ENCODE measurements around the gene RMND5A.
"Not testable (repeated sequence)": the region's sequence is repeated elsewhere in the genome, so short reads cannot be mapped to it uniquely, and the experiment has no call there.

Gene RMND5A, protein sequence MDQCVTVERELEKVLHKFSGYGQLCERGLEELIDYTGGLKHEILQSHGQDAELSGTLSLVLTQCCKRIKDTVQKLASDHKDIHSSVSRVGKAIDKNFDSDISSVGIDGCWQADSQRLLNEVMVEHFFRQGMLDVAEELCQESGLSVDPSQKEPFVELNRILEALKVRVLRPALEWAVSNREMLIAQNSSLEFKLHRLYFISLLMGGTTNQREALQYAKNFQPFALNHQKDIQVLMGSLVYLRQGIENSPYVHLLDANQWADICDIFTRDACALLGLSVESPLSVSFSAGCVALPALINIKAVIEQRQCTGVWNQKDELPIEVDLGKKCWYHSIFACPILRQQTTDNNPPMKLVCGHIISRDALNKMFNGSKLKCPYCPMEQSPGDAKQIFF

DNA sequence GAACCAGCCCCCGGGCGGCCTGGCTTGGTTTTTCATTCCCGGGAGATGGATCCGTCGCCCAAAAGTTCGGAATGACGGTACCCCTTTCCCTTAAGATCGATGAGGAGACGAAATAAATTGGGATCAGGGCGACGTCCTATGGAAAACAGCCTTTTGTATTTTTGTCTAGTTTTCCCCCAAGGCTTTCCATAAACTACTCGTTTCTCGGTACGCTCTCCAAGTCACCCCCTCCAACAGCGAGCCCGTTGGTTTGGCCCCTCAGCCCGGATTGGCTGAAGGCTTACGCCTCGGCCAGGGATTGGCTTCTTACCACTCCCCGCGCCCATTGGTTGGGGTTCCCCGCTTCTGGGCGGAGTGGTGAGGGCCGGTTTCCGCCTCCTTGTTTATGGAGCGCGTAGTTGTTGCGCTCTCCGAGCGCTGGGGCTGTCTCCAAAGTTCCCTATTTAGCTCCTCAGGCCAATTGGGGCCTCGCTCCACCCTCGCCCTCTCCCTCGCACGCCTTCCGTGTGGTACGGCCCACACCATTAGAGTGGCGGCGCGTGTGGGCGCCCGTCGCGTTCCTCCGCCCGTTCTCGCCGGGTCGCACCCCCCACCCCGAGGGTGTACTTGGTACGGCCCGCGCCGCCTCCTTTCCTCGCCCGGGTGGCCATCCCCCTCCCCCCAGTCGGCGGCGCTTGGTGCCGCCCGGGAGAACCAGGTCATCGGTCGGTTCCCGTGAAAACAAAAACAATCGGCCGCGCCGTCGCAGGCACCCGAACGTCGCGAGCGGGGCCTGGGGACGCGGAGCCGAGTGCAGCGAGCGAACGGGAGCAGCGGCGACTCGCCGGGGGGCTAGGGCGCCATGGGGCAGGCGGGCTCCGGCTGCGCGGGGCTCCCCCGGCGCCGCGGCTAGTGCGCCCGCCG lies at the start of gene RMND5A:
Gene RMND5A (plus strand): TSS at position 655 of the 903 bp plus-strand sequence. CDS start 377 bp downstream, outside the sequence.
- DNase-seq, result peak; percentile 91

DNA sequence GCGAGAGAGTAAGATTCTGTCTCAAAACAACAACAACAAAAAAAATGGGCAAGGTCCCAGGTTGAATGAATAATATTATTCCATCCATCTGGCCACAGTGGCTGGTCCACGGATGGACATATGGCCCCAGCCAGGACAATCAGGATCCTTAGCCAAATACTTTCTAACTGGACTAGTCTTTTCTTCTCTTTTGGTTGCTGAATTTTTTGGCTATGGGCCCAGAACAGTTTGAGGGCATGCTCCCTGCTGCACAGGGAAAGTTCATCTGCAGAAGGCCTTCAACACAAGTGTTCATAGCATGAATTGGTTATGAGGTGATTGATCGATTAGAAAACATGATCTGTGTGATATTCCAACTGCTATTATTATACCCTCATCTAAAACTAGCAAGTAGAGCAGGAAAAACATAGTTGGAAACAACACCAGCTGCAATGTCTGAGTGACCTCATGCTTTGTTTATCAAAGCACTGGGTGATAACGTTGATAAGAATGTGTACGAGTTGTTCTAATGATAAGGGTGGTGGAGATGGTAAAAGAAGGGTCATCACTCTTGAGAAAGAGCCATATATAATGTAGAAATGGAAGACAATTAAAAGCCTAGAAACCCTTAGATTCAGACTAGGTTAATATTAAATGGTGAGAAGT lies 48.6 kb upstream of the RMND5A start:
- DNase-seq, result no peak

DNA sequence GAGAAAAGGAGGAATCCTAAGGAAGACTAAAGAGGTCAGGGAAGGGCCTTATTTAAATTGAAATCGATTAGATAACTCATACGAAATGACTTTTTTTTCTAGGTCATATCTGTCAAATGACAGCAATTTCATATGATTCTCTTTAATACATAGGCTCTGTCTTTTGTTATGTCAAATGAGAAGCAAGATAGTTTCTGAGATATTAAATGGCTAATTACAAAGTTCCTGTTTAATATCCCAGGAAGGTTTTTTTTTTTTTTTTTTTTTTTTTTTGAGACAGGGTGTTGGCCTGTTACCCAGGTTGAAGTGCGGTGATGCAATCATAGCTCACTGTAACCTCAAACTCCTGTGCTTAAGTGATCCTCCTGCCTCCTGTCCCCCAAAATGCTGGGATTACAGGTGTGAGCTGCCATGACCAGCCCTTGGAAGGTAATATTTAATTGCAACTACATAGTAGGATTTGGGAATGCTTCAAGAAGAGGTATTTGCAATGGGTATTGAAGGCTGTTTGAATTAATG lies 48.0 kb upstream of the RMND5A start:
- DNase-seq, result no peak

DNA sequence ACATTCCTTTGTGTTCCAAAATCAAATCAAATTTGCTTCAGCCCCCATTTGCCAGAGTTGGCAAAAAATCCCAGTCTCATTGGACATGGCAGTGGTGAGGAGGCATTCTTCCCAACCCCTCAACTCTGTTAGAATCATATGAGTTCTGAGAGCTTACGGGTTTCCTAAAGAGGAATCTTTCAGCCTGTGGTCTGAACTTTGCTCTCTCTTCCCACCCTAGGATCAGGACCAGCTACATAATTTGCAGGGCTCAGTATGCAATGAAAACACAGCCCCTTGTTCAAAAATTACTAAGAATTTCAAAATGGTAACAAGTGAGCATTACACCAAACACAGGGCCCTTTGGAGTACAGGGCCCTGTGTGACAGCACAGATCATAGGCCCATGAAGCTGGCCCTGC lies 47.1 kb upstream of the RMND5A start:
- DNase-seq, result no peak

DNA sequence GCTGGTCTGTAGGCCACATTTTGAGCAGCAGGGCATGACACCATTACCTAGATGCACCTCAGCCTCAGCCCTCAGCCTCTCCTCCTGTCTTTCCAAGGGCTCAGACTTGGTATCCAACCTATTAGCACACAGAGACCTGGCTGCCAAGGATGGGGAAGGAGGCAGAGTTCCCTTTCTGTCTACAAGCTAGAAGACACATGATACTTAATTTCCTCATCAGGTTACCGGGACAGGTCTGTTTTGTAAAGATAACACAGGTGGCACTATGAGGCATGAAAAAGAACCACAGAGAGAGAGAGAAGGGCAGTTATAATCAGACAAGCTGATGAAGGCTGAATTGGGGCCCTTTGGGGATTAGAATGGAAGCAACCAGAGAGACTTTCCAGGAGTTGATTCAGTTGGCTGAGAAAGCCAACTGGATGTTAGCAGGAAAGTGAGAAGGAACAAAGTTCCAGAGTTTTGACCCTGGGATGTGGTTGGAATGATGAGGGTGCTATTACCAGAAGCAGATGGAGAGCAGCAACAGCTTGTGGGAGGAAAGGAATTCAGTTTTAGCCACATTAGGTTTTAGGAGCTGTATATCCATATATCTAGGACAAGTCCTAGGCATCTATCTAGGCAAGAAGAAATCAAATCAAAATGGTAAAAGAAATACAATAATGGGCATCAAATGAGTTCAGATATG lies 46.0 kb upstream of the RMND5A start:
- DNase-seq, result no peak

DNA sequence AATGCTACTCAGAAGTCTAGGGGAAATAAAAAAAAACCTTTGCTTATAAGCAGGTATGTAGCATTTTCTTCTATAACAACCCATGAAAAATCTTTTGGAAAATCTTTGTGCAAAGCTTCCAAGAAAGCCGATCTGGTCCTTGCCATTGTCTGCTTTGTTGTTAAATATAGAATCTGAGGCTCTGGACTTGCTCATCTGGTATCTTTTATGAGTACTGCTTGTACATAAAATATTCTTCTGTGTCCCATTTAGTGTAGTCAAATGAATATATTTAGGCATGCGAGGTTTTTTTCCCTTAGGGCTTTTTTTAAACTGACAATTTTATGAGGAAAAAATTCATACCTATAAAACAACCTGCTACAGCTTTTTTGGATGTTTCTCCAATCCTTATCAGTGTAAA lies 45.0 kb upstream of the RMND5A start:
- no peak for DNase-seq

DNA sequence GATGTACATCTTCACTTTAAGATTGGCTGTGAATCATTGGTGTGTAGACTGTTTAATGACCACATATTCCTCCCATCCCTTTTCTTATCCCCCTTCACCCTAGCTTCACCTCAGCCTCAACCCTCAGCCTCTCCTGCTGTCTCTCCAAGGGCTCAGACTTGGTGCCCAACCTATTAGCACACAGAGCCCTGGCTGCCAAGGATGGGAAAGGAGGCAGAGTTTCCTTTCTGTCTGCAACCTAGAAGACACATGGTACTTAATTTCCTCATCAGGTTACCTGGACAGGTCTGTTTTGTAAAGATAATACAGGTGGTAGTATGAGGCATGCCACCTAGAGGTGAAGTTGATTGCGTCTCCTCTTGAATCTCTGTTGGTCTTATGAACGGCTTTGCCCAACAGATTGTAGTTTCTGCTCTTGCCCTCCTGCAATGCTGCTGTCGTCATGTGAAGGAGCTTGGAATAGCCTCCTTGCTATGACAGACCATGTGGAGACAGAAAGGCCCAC lies 44.5 kb upstream of the RMND5A start:
- peak; percentile 19 for DNase-seq

DNA sequence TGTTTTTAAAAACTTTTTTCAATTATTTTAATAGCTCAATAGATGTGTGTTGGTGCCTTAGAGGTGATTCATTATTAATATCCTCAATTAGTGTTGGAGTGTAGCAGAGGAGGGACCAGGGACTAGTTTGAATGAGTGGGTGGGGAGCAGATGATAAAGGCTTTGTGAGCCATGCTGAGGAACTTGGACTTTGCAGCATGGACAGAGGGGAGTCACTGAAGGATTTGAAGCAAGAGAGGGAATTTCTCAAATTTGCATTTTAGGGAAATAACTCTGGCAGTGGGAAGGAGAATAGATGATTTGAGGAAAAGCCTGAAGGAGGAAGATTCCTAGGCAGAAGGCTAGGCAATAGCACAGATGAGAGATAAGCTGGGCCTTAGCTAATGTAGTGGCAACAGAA lies 42.3 kb upstream of the RMND5A start:
- no peak for DNase-seq

DNA sequence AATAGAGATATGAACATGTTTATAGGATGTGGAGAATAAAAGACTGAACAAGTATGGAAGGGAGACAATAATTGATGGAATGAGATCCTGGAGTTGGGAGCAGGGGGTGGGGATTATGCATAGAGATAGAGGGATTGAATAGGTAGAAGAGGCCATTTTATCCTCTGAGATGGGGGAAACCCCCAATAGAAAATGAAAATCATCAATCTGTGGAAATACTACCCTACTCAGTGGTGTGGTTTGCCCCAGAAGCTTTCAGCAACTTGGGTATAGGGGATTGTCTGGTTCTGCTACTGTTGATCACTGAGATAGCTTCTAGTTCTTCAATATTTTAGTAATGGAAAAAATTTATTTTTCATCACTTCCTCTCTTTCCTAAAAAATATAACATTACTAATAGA lies 41.1 kb upstream of the RMND5A start:
- DNase-seq, result no peak

DNA sequence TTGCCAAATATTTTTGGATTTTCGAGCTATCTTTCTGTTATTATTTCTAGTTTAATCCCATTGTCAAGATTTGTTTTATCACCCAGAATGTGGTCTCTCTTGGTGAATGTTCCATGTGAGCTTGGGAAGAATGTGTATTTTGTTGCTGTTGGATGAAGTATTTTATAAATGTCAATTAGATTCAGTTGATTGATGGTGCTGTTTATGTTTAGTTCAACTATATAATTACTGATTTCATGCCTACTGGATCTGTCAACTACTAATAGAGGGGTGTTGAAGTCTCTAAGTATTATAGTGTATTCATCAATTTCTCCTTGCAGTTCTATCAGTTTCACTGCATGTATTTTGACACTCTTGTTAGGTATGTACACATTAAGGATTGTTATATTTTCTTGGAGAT lies 34.7 kb upstream of the RMND5A start:
- no peak for DNase-seq

DNA sequence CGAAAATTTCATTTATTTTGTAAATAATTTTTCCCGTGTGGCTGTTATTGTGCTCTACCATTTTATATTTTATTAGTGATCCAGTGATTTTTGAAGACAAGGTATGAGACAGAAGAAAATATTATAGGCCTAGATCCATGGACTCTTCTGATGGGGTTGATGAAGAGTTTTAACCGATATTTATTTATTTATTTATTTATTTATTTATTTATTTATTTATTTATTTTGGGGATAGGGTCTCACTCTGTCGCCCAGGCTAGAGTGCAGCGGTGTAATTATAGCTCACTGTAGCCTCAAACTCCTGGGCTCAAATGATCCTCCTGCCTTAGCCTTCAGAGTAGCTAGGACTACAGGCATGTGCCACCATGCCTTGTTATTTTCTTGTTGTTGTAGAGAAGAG lies 33.6 kb upstream of the RMND5A start:
- DNase-seq, result no peak

DNA sequence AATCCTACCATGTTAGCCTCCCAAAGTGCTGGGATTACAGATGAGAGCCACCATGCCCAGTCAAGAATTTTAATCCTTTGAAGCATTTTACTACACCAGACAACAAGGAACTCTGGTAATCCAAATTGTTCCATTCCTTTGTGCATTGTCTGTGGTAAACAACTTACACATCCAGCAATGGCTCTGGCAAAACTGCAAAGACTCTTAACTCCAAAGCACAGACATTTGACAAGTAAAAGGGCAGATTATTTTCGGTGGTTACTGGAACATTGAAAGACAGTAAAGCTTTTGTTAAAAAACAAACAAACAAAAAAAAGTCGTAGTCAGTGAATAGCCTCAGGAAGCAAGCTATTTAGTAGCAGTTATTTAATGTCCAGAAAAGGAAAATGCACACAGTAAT lies 33.2 kb upstream of the RMND5A start:
- no peak for DNase-seq

DNA sequence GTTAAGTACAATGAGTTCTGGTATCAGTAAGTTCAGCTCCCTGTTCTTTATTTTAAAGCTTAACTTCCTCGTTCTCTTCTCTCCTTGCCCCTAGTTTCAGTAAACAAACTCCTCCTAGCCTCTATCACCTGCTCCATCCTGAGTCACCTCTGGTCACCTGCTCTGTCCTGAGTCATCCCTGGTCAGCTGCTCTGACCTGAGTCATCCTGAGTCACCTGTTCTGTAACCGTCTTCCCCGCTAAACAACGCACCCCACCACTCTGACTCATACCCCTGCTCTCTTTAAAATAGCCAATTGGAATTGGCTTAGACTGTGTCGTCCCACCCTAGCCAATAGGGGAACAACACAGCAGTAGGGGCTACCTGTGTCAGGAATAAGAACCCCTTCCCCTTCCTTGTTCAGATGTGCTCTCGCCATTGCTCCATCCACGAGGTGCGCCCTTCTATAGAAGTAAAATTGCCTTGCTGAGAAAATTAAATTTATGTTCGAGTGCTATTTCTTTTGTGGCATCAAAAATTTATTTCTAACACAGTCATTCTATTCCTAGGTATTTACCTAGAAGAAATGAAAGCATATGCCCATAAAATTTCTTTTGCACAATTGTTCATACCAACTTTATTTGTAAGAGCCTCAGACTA lies 24.9 kb upstream of the RMND5A start:
- no peak for DNase-seq

DNA sequence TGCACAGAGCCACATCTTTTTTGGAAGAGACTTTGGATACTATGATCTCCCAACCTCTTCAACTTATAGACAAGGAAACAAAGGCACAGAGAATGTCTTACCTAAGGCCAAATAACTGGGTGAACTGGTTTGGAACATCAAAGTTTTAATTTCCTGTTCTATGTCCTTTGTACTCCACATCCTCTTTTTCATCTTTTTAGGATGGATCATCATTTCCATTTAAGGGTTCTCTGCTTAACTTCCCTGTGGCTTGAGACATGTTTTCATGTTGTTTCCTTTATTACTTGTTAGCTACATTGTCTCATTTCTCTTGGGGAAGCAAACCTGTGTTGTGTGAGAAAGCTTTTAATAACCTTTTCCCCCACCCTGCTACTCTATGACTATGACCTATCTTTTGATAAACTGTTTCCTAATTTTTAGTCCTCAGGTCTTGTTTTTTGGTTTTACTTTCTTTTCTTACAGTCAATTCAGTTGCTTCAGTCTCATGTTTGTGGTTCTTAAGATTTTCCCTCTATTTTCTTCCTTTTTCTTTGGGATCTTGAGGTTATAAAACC lies 22.5 kb upstream of the RMND5A start:
- DNase-seq, result no peak

DNA sequence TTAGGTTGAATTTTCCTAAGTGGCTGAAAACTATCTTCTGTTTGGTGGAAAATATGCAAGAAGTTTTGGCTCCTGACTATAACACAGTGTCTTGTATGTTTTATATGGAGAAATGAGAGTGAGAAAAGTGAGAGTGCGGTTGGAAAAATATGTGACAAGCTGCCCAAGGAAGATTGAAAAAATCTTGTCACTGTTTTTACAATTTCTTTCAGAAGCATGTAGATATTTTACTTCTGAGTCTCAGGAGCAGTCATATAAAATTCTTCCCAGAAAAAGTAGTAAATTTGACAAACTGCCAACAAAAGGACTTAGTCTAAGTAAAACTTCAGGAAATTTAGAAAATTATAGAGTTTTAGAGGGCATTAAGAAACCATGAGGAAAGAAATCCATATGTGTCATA lies 19.4 kb upstream of the RMND5A start:
- DNase-seq, result no peak

DNA sequence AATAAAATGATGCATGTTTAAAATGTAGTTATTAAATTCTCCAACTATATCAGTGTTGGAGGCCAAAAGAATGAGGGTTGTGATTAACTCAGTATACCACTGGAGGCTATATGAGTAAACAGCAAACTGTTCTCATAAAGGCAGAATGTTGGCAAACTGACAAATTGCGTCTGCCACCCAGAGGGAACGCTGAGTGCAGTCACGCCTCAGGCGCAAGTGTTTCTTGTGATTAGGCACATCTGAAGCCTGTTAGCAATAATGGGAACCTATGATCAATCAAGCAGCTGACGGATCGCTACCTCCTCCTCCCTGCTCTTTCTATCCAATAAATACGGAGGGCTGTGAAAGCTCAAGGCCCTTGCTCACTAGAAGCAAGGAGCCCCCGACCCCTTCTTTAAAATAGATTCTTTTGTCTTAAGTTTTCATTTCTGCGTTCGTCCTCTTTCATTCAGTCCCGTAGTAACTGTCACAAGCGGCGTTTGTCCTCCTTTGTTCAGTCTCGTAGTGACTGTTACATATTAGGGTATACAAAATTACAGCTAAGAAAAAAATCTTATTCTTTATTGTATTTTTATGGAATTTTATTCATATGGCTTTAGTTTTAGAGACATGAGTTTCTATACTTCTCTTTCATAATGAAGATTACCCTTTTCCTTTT lies 16.3 kb upstream of the RMND5A start:
- no peak for DNase-seq

DNA sequence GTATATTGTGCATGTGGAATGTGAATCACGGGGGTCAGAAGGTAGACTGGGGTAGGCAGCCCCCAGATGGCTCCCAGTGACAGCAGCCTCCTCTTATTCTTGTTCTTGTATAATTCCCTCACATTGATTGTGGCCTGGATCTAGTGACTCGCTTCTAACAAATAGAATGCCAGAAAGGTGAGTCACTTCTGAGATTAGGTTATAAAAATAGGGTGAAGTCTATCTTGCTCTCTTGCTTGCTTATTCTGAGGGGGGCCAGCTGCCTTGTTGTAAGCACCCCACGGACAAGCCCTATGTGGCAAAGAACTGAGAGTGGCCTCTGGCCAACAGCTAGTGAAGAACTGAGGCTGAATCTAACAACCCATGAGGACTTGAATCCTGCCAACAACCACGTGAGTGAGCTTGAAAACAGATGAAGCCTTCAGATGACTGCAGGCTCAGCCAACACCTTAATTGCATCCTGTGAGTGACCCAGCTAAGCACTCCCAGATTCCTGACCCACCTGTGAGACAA lies 15.6 kb upstream of the RMND5A start:
- DNase-seq, result no peak

DNA sequence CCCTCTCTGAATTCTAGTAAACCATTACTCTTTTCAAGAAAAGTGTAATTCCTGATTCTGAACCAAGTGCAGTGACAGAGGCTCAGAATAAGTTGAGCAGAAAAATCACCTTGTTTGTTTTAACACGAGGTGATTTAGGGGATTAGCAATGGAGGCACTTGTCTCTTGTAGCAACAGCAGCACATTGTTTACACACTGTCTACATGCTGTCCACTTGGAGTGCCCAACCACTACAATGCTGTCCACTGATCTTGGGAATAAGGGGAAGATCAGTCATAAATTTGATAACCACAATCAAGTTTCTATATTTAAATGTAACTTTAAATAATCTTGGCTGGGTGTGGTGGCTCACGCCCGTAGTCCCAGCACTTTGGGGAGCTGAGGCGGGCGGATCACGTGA lies 13.9 kb upstream of the RMND5A start:
- DNase-seq, result no peak

DNA sequence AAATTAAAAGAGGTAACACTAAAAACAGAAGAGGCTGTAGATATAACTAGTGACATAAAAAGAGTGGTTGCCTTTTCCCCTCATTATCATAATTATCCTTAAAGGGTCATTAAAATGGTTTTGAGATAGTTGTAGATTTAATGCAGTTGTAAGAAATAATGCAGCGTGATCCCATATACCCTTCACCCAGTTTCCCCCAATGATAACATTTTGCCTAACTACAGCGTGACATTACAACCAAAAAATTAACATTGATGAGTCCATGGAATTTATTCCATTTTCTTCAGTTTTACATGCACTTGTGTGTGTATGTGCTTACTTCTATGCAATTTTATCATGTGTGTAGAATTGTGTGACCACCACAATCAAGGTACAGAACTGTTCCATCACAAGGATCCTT lies 13.2 kb upstream of the RMND5A start:
- no peak for DNase-seq

DNA sequence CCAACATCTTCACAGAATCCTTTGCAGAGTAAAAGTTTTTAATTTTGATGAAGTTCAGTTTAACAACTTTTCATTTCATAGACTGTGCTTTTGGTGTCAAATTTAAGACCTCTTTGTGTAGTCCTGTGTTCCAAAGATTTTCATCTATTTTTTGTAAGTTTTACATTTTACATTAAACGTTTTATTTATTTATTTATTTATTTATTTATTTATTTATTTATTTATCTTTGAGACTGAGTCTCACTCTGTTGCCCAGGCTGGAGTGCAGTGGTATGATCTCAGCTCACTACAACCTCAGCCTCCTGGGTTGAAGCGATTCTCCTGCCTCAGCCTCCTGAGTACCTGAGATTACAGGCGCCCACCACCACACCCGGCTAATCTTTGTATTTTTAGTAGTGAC lies 12.0 kb upstream of the RMND5A start:
- DNase-seq, result not testable (repeated sequence)
